GM12801 (cell line): Measurements from ENCODE around the gene MTPN.

Experiments
- TF ChIP-seq, protein P1 (sequence below): IDR thresholded peaks from one replicate; pipeline ENCODE4 v1.5.1; 2011; ENCODE audit warnings: control low read depth; ENCODE audit not compliant: insufficient read length; ENCODE audit errors: extremely low read depth

MTPN gene

GRCh38 chr7:135940077-135941075, 36.8 kb downstream of the MTPN start:
- TF ChIP-seq, protein P1, sequence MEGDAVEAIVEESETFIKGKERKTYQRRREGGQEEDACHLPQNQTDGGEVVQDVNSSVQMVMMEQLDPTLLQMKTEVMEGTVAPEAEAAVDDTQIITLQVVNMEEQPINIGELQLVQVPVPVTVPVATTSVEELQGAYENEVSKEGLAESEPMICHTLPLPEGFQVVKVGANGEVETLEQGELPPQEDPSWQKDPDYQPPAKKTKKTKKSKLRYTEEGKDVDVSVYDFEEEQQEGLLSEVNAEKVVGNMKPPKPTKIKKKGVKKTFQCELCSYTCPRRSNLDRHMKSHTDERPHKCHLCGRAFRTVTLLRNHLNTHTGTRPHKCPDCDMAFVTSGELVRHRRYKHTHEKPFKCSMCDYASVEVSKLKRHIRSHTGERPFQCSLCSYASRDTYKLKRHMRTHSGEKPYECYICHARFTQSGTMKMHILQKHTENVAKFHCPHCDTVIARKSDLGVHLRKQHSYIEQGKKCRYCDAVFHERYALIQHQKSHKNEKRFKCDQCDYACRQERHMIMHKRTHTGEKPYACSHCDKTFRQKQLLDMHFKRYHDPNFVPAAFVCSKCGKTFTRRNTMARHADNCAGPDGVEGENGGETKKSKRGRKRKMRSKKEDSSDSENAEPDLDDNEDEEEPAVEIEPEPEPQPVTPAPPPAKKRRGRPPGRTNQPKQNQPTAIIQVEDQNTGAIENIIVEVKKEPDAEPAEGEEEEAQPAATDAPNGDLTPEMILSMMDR, result no peak

- TF ChIP-seq, protein P1, result no peak
Measured at GRCh38 chr7:135939261-135939812, 37.8 kb downstream of the MTPN start.

DNA sequence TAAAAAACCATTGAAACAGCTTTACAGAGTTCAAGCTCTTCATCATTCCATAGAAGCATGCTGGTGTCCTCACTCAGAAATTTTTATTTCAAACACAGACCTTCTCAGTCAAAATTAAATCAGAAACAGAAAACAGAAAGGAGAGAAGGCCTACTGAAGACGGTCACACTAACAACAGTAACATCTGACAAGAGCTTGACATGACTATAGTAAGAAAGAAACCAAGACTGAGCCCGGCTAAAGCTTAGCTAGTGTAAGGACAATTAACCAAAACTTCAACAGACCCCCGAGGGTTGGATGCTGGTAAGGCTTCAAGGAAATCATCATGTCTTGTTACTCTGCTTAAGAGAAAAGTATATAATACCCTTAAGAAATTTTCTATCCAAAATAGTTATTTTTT, 38.6 kb downstream of the MTPN start:
- TF ChIP-seq, protein P1, result no peak

- TF ChIP-seq, protein P1, result no peak
Measured at GRCh38 chr7:135938086-135938485, 39.1 kb downstream of the MTPN start.

DNA sequence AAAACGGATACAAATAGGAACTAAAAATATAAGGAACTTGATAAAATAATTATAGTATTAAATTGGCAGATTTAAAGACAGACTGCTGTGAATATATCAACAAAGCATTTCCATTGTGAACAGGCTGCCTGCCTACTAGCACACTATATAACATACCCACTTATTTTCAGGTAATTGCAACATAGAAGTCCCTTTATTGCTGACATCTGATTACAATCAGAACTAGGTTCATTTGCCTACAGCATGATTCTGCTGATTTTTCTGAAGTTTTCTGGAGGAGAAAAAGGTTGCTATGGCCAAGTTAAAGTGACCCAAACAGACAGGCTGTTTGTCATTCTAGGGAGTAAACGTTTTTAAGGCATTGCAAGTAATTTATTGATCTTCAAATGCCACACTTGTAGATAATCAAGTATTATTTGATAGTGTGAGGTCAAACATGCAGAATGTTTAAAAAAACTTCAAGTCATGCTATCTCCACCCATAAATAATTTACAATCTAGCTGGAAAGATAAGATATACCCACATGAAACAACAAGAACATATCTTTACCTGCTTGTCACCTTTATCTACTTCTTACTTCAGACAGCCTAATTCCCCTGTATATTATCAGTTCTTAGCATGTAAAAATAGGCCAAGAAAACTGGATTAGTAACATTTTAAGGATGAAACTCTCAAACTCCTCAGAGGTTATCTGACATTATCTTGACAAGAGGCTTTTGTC, 40.5 kb downstream of the MTPN start:
- TF ChIP-seq, protein P1, result no peak

GRCh38 chr7:135934651-135935050, 42.5 kb downstream of the MTPN start:
- TF ChIP-seq, protein P1, result no peak

DNA sequence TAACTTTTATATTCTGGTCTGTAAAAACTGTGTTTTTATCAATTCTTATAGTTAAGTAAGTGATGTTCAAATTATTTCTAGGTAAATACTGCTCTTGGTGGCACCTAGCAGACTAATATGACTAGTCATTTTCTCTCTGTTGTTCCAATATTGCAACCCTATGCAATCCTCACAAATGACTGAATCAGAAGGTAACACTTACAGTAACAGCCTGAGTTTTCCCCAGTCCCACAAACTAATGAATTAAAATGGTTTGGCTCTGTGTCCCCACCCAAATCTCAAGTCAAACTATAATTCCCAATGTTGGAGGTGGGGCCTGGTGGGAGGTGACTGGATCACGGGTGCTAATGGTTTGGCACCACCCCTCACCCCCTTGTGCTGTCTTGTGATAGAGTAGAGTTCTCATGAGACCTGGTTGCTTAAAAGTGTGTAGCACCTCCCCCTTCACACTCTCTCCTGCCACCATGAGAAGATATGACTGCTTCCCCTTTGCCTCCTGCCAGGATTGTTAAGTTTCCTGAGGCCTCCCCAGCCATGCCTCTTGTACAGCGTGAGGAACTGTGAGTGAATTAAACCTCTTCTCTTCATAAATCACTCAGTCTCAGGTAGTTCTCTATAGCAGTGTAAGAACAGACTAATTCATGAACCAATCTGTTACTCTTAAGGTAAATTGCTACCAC, 43.5 kb downstream of the MTPN start:
- TF ChIP-seq, protein P1, result no peak
